ENCODE results near the gene CLIP1.

The CLIP1 gene

GRCh38 chr12:122406701-122407164 lies 15.7 kb downstream of the CLIP1 start:
- Histone ChIP-seq H3K27me3 (replicated peaks; ENCODE audit: insufficient read depth, low read length) (no peaks in the 10 kb centered on the region), H3K4me1 (ENCODE audit: low read length) (no peaks in the 10 kb centered on the region; the same call in 1 of the 2 replicates), H2AFZ (ENCODE audit: low read length) (no peak overlapping the region), H3K4me3 (ENCODE audit: low read length) (no peak overlapping the region), H3K4me2 (ENCODE audit: low read depth, low read length) (no peak overlapping the region), H3K79me2 (ENCODE audit: low read length) (peaks cover 19% of the 10 kb centered on the region), H3F3A (ENCODE audit: insufficient read depth, low read length) (no peaks in the 10 kb centered on the region), H3K9ac (ENCODE audit: low read length) (no peak overlapping the region), H3K9me2 (replicated peaks; ENCODE audit: insufficient read depth, low read length) (no peaks in the 10 kb centered on the region), H3K36me3 (replicated peaks; ENCODE audit: insufficient read depth, low read length) (no peaks in the 10 kb centered on the region), H3K27ac (ENCODE audit: low read length) (no peak overlapping the region), H3K9me3 (replicated peaks; ENCODE audit: insufficient read depth, low read length) (no peaks in the 10 kb centered on the region), H4K20me1 (ENCODE audit: insufficient read depth, low read length) (no peaks in the 10 kb centered on the region)
- DNase-seq, result no peak
- TF ChIP-seq EZH2 (optimal IDR thresholded peaks at IDR 0.05; ENCODE audit: low read depth, low read length) (no peak), EZH2phosphoT487 (IDR thresholded peaks at IDR 0.05; ENCODE audit: low read length) (no peak)
- TF ChIP-seq, protein P1, sequence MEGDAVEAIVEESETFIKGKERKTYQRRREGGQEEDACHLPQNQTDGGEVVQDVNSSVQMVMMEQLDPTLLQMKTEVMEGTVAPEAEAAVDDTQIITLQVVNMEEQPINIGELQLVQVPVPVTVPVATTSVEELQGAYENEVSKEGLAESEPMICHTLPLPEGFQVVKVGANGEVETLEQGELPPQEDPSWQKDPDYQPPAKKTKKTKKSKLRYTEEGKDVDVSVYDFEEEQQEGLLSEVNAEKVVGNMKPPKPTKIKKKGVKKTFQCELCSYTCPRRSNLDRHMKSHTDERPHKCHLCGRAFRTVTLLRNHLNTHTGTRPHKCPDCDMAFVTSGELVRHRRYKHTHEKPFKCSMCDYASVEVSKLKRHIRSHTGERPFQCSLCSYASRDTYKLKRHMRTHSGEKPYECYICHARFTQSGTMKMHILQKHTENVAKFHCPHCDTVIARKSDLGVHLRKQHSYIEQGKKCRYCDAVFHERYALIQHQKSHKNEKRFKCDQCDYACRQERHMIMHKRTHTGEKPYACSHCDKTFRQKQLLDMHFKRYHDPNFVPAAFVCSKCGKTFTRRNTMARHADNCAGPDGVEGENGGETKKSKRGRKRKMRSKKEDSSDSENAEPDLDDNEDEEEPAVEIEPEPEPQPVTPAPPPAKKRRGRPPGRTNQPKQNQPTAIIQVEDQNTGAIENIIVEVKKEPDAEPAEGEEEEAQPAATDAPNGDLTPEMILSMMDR (IDR thresholded peaks at IDR 0.05; ENCODE audit: low read length), result no peak

- TF ChIP-seq, protein P1 (IDR thresholded peaks at IDR 0.05; ENCODE audit: low read length), result no peak
- no peak for TF ChIP-seq EZH2phosphoT487 (IDR thresholded peaks at IDR 0.05; ENCODE audit: low read length)
- no peak for TF ChIP-seq EZH2 (optimal IDR thresholded peaks at IDR 0.05; ENCODE audit: low read depth, low read length)
- H3K27me3 ChIP-seq (replicated peaks; ENCODE audit: insufficient read depth, low read length), result no peaks in the 10 kb centered on the region
- H3K79me2 ChIP-seq (ENCODE audit: low read length), result peaks cover 14% of the 10 kb centered on the region
Observed at GRCh38 chr12:122403831-122404230, 18.6 kb downstream of the CLIP1 start.

GRCh38 chr12:122403115-122403770 lies 19.2 kb downstream of the CLIP1 start:
- Histone ChIP-seq H3K27ac (ENCODE audit: low read length) (no peak overlapping the region), H3K9ac (ENCODE audit: low read length) (no peak overlapping the region), H3K79me2 (ENCODE audit: low read length) (peaks cover 14% of the 10 kb centered on the region), H3K9me3 (replicated peaks; ENCODE audit: insufficient read depth, low read length) (no peaks in the 10 kb centered on the region), H2AFZ (ENCODE audit: low read length) (no peak overlapping the region), H3F3A (ENCODE audit: insufficient read depth, low read length) (no peaks in the 10 kb centered on the region), H3K4me1 (ENCODE audit: low read length) (no peaks in the 10 kb centered on the region; the same call in 1 of the 2 replicates), H3K4me3 (ENCODE audit: low read length) (no peak overlapping the region), H3K4me2 (ENCODE audit: low read depth, low read length) (no peak overlapping the region), H3K36me3 (replicated peaks; ENCODE audit: insufficient read depth, low read length) (no peaks in the 10 kb centered on the region), H4K20me1 (ENCODE audit: insufficient read depth, low read length) (no peaks in the 10 kb centered on the region), H3K27me3 (replicated peaks; ENCODE audit: insufficient read depth, low read length) (no peaks in the 10 kb centered on the region), H3K9me2 (replicated peaks; ENCODE audit: insufficient read depth, low read length) (no peaks in the 10 kb centered on the region)
- peak; percentile 25 for DNase-seq
- no peak for TF ChIP-seq EZH2phosphoT487 (IDR thresholded peaks at IDR 0.05; ENCODE audit: low read length)
- TF ChIP-seq, protein P1 (IDR thresholded peaks at IDR 0.05; ENCODE audit: low read length), result no peak
- no peak for TF ChIP-seq EZH2 (optimal IDR thresholded peaks at IDR 0.05; ENCODE audit: low read depth, low read length)

More at GRCh38 chr12:122403831-122404230, 18.6 kb downstream of the CLIP1 start:
- Histone ChIP-seq H4K20me1 (ENCODE audit: insufficient read depth, low read length) (no peaks in the 10 kb centered on the region), H3K4me2 (ENCODE audit: low read depth, low read length) (no peak overlapping the region), H3K9ac (ENCODE audit: low read length) (no peak overlapping the region), H3K9me3 (replicated peaks; ENCODE audit: insufficient read depth, low read length) (no peaks in the 10 kb centered on the region), H2AFZ (ENCODE audit: low read length) (no peak overlapping the region), H3K9me2 (replicated peaks; ENCODE audit: insufficient read depth, low read length) (no peaks in the 10 kb centered on the region), H3K27ac (ENCODE audit: low read length) (no peak overlapping the region), H3K4me3 (ENCODE audit: low read length) (no peak overlapping the region), H3K36me3 (replicated peaks; ENCODE audit: insufficient read depth, low read length) (no peaks in the 10 kb centered on the region), H3K4me1 (ENCODE audit: low read length) (no peaks in the 10 kb centered on the region; the same call in 1 of the 2 replicates), H3F3A (ENCODE audit: insufficient read depth, low read length) (no peaks in the 10 kb centered on the region)
- no peak for DNase-seq
